ENCODE measurements around the gene NRG2.

GRCh38 chr5:139872851-139873794 lies 170.0 kb downstream of the NRG2 start:
- no peak for TF ChIP-seq ZFX (IDR thresholded peaks at IDR 0.05; ENCODE audit: borderline replicate concordance)
- TF ChIP-seq CTCF (IDR thresholded peaks at IDR 0.05) = no peak

Measured in 22Rv1 (cell line).